C4-2B (cell line): ENCODE data around the gene WHRN.

ENCODE experiments used
- H3K27ac ChIP-seq: fragments of 450-650 bp; 2 replicates; pipeline ENCODE4 v1.5.1; 2017
- ZFX ChIP-seq: fragments of 450-650 bp; IDR thresholded peaks from 2 replicates; pipeline ENCODE4 v1.6.1; 2017
- TF ChIP-seq, protein P1 (sequence below): fragments of 450-650 bp; conservative IDR thresholded peaks from 2 replicates; pipeline ENCODE4 v1.5.1; 2017; ENCODE audit warnings: mild to moderate bottlenecking

Gene WHRN

DNA sequence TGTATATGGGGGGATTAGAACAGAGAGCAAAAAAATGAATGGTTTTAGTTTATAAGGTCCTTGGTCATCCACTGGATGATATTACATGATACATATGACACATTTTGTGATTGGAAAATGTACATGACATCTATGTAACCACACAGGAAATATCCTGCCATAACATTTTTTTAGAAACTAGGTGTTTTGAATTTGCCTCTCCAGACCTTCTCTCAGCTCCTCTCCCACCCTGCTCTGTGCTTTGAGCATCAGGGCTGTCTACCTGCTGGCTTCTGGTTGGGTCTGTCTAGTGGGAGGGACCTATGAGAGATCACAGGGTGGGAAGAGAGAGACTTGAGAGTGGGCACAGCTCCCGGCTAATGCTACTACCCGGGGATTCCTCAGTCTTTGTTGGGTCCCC is 141.8 kb downstream of the WHRN start:
- H3K27ac ChIP-seq, result no peak overlapping the region
- TF ChIP-seq, protein P1, sequence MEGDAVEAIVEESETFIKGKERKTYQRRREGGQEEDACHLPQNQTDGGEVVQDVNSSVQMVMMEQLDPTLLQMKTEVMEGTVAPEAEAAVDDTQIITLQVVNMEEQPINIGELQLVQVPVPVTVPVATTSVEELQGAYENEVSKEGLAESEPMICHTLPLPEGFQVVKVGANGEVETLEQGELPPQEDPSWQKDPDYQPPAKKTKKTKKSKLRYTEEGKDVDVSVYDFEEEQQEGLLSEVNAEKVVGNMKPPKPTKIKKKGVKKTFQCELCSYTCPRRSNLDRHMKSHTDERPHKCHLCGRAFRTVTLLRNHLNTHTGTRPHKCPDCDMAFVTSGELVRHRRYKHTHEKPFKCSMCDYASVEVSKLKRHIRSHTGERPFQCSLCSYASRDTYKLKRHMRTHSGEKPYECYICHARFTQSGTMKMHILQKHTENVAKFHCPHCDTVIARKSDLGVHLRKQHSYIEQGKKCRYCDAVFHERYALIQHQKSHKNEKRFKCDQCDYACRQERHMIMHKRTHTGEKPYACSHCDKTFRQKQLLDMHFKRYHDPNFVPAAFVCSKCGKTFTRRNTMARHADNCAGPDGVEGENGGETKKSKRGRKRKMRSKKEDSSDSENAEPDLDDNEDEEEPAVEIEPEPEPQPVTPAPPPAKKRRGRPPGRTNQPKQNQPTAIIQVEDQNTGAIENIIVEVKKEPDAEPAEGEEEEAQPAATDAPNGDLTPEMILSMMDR, result no peak
- no peak for TF ChIP-seq ZFX

DNA sequence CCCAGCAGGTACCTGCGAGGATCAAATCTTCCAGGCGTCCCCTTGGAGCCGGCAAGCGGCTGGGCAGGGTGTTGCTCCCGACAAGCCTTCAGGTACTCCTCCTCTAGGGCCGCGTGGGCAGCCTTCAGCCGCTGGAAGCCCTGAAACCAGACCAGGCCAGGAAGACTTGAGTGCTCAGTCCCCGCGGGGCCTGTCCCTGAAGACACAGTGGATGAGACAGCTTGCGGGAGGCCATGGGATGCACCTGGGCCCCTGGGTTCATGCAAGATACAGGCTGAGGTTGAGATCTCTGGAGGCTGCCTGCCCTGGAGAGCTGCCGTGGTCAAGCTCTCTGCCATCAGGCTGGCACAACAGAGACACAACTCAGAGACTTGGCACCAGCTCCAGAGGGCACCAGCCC is 142.9 kb downstream of the WHRN start:
- no peak overlapping the region for H3K27ac ChIP-seq
- TF ChIP-seq, protein P1, result no peak
- no peak for TF ChIP-seq ZFX

GRCh38 chr9:114361542-114361941 is 143.7 kb downstream of the WHRN start:
- H3K27ac ChIP-seq, result no peak overlapping the region
- TF ChIP-seq ZFX, result no peak
- TF ChIP-seq, protein P1, result no peak

DNA sequence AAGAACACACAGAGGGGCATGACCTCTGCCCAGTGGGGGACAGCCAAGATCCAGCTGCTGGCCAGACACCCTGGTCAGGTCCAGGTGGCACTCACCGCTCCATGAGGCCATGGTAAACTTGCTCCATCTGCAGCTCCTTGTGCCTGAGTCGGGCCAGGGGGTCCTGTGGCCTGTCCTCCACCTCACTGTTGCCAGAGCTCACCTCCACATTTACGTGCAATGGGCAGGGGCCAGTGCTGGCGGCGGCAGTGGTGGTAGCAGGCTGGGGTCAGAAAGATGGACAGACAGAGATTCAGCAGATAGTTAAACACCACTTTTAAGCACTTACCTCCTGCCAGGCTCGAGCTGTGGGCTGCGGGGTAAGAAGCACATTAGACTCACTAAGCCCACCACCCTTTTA is 145.5 kb downstream of the WHRN start:
- TF ChIP-seq, protein P1, result no peak

GRCh38 chr9:114357911-114358328 is 147.4 kb downstream of the WHRN start:
- TF ChIP-seq, protein P1, result no peak
- TF ChIP-seq ZFX, result no peak
- H3K27ac ChIP-seq, result no peak overlapping the region

More for the DNA sequence above, 145.5 kb downstream of the WHRN start:
- H3K27ac ChIP-seq, result no peak overlapping the region

GRCh38 chr9:114357360-114357759 is 147.9 kb downstream of the WHRN start:
- no peak overlapping the region for H3K27ac ChIP-seq
- TF ChIP-seq, protein P1, result no peak
- no peak for TF ChIP-seq ZFX

DNA sequence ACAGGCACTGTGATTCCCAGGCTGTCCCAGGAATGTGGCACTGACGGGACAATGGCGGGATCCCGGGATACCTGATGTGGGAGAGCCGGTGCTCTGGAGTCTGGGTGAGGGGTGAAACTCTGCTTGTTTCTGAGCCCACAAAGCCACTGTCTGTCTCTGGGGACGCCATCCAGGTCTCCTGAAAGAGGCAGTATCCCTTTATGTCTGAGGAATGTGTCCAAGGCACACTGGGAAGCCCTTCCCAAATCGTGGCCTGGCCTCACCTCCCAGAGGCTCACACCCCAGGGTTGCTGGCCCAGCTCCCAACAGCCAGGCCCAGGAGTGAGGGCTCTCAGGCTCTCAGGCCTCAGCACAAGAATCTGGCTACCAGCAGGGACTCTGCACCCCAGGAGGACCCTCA is 148.5 kb downstream of the WHRN start:
- H3K27ac ChIP-seq, result no peak overlapping the region
- TF ChIP-seq, protein P1, result no peak
- TF ChIP-seq ZFX, result no peak
